Fibroblast of lung (primary cell): ENCODE data around the gene STAC. TPM values are rescaled to one million over a fixed set of nuclear protein-coding genes. Genes with fewer than 3 reads are reported as not detected.
A peak's percentile ranks its signal among the peaks of the same experiment; 100 is the strongest.

ENCODE experiments used
- DNase-seq, 2 donors: peaks; one replicate each; pipeline versions ENCODE4 v3.0.0 to v3.0.0-alpha.2; 2010; ENCODE audit warnings: low read depth in 2 of 2
- H2AFZ ChIP-seq: 2 replicates; pipeline ENCODE4 v1.5.1; 2012; ENCODE audit warnings: low read length, control low read depth, inconsistent platforms
- H3K27ac ChIP-seq: 2 replicates; pipeline ENCODE4 v1.5.1; 2011; ENCODE audit warnings: low read length, control low read depth; ENCODE audit not compliant: insufficient read depth
- H3K27me3 ChIP-seq: 2 replicates; pipeline ENCODE4 v1.5.1; 2011; ENCODE audit warnings: mild to moderate bottlenecking, low read length; ENCODE audit not compliant: control insufficient read depth, insufficient read depth
- H3K36me3 ChIP-seq: 2 replicates; pipeline ENCODE4 v1.5.1; 2011; ENCODE audit warnings: low read length; ENCODE audit not compliant: control insufficient read depth, insufficient read depth
- H3K4me1 ChIP-seq: 2 replicates; pipeline ENCODE4 v1.5.1; 2011; ENCODE audit warnings: low read length; ENCODE audit not compliant: control insufficient read depth, insufficient read depth; ENCODE audit errors: extremely low read depth
- H3K4me2 ChIP-seq: 2 replicates; pipeline ENCODE4 v1.5.1; 2011; ENCODE audit warnings: low read length, control low read depth; ENCODE audit not compliant: insufficient read depth; ENCODE audit errors: extremely low read depth
- H3K4me3 ChIP-seq, 4 experiments: fragments of 200-600 bp in 1 of 4; sonication (generic) in 1 of 4; replicated peaks in 1 of 4; 2 replicates each; pipeline ENCODE4 v1.5.1; 2011 to 2016; ENCODE audit warnings: low read length in 4 of 4, low read depth in 3 of 4, mild to moderate bottlenecking in 3 of 4, control low read depth in 2 of 4, inconsistent platforms in 1 of 4, mixed read lengths in 1 of 4; ENCODE audit not compliant: insufficient read depth in 1 of 4; ENCODE audit errors: control extremely low read depth in 1 of 4
- H3K79me2 ChIP-seq: 2 replicates; pipeline ENCODE4 v1.5.1; 2012; ENCODE audit warnings: mild to moderate bottlenecking, low read length, inconsistent platforms; ENCODE audit not compliant: control insufficient read depth, insufficient read depth
- H3K9ac ChIP-seq: 2 replicates; pipeline ENCODE4 v1.5.1; 2011; ENCODE audit warnings: mild to moderate bottlenecking, low read length, control low read depth; ENCODE audit not compliant: insufficient read depth
- H3K9me3 ChIP-seq: 2 replicates; pipeline ENCODE4 v1.5.1; 2012; ENCODE audit warnings: low read depth, low read length; ENCODE audit not compliant: control insufficient read depth, insufficient read depth
- H4K20me1 ChIP-seq: 2 replicates; pipeline ENCODE4 v1.5.1; 2011; ENCODE audit warnings: low read length; ENCODE audit not compliant: control insufficient read depth, insufficient read depth; ENCODE audit errors: extremely low read depth
- EZH2 ChIP-seq: IDR thresholded peaks from 2 replicates; pipeline ENCODE4 v1.5.1; 2012; ENCODE audit warnings: low read length, control low read depth, mild to moderate bottlenecking; ENCODE audit errors: missing control alignments
- polyA plus RNA-seq, 2 donors: library from polyadenylated mRNA; depleted of rRNA in 1 of 2; stranded (reverse) in 1 of 2; unstranded in 1 of 2; fragments of >200 nt; gene quantifications; 2 replicates each; pipeline ENCODE4 v1.2.1, GENCODE V29; 2011 to 2012; ENCODE audit warnings: missing spikeins in 1 of 2
- total RNA-seq: library from RNA; depleted of rRNA; stranded (reverse); fragments of >200 nt; gene quantifications from 2 replicates; pipeline ENCODE4 v1.2.1, GENCODE V29; 2014
- TF ChIP-seq, protein P1 (sequence below), 2 donors: IDR thresholded peaks in 1 of 2; conservative IDR thresholded peaks in 1 of 2; 1 replicate in 1 of 2; 2 replicates in 1 of 2; pipeline ENCODE4 v1.5.1; 2011 to 2012; ENCODE audit warnings: low read length in 2 of 2, control low read depth in 1 of 2, inconsistent platforms in 1 of 2, low read depth in 1 of 2, mild to moderate bottlenecking in 1 of 2

STAC gene
- total and polyA plus RNA-seq, 2 donors (not counting 1 experiment from before 2014, with no cell fraction given): 6.8 to 7.4 TPM

DNA sequence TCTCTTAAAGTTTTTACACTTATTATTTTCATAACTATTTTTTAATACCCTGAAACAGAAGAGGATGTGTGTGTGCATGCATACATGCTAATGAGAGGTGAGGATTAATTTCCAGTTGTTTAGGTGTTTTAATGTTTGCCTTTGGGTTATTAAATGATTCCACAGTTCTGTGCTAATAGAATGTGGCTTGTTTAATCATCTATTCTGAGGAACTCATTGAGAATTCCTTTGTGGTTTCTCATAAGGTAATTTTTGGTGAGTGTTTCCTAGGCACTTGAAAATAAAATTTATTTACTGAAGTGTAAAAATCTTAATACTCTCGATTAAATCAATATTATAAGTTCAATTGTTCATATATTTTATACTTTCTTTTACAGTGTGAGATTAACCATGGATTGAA is 38.0 kb downstream of the STAC start:
- Histone ChIP-seq H4K20me1 (no peaks in the 10 kb centered on the region), H3K4me3 (no peak overlapping the region), H3K4me2 (no peak overlapping the region), H3K4me1 (no peaks in the 10 kb centered on the region), H3K27ac (no peak overlapping the region), H3K79me2 (no peaks in the 10 kb centered on the region), H2AFZ (no peak overlapping the region), H3K9ac (no peak overlapping the region), H3K27me3 (no peaks in the 10 kb centered on the region), H3K36me3 (no peaks in the 10 kb centered on the region), H3K9me3 (no peaks in the 10 kb centered on the region)
- TF ChIP-seq, protein P1, sequence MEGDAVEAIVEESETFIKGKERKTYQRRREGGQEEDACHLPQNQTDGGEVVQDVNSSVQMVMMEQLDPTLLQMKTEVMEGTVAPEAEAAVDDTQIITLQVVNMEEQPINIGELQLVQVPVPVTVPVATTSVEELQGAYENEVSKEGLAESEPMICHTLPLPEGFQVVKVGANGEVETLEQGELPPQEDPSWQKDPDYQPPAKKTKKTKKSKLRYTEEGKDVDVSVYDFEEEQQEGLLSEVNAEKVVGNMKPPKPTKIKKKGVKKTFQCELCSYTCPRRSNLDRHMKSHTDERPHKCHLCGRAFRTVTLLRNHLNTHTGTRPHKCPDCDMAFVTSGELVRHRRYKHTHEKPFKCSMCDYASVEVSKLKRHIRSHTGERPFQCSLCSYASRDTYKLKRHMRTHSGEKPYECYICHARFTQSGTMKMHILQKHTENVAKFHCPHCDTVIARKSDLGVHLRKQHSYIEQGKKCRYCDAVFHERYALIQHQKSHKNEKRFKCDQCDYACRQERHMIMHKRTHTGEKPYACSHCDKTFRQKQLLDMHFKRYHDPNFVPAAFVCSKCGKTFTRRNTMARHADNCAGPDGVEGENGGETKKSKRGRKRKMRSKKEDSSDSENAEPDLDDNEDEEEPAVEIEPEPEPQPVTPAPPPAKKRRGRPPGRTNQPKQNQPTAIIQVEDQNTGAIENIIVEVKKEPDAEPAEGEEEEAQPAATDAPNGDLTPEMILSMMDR (conservative IDR thresholded peaks at IDR 0.05 in 1 of 2, IDR thresholded peaks at IDR 0.05 in 1 of 2; ENCODE audit: low read depth in 1 of 2, low read length in 2 of 2): no peak
- TF ChIP-seq EZH2: no peak
- peak in 1 of 2 donors; percentile 50 for DNase-seq

DNA sequence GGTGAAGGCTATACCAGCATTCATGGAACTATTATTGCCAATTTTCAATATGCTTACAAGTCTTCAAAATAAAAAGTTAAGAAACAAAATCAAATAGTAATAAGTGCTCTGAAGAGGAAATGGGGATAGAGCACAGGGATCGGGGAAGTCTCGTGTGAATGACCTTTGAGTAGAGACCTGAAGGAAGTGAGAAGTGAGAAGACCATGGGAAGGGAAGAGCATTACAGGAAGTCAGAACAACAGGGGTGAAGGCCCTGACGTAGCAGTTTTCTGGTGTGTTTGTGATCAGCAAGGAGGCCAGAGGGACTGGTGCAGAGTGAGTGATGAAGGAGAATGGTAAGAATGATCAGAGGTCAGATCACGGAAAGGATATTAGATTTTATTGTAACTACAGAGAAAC is 48.1 kb downstream of the STAC start:
- Histone ChIP-seq H3K4me2 (no peak overlapping the region), H3K79me2 (no peaks in the 10 kb centered on the region), H3K27ac (no peak overlapping the region), H3K9me3 (no peaks in the 10 kb centered on the region), H3K9ac (no peak overlapping the region), H3K4me3 (no peak overlapping the region), H3K36me3 (no peaks in the 10 kb centered on the region), H3K4me1 (no peaks in the 10 kb centered on the region), H2AFZ (no peak overlapping the region), H4K20me1 (no peaks in the 10 kb centered on the region), H3K27me3 (no peaks in the 10 kb centered on the region)
- TF ChIP-seq, protein P1 (conservative IDR thresholded peaks at IDR 0.05 in 1 of 2, IDR thresholded peaks at IDR 0.05 in 1 of 2; ENCODE audit: low read depth in 1 of 2, low read length in 2 of 2): no peak
- no peak for TF ChIP-seq EZH2
- DNase-seq: no peak

DNA sequence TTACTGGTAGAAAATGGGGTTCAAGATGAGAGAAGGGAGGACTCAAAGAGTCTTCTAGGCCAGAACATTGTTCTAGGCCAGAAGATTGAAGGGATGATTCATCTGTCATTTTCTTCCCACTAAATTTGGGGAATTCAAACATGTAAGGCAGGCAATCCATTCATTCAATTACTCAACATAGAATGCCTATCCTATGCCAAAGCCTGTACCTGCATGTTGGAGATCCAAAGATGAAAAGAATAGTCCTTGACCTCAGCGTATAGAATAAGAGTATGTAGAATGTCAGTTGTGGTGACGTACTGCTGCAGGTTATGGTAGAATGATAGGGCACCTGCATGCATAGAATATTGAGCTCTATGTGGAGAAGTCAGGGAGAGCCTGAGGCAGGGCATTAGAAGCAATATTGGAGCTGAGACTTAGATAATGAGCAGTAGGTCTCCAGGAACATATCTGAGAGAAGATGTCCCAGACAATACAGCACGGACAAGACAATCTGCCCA is 49.7 kb downstream of the STAC start:
- no peak overlapping the region for H3K4me3 ChIP-seq
- no peaks in the 10 kb centered on the region for H3K79me2 ChIP-seq
- TF ChIP-seq, protein P1 (conservative IDR thresholded peaks at IDR 0.05 in 1 of 2, IDR thresholded peaks at IDR 0.05 in 1 of 2; ENCODE audit: low read depth in 1 of 2, low read length in 2 of 2): no peak
- no peak for TF ChIP-seq EZH2
- H3K27ac ChIP-seq: no peak overlapping the region
- H4K20me1 ChIP-seq: no peaks in the 10 kb centered on the region
- no peak overlapping the region for H2AFZ ChIP-seq
- H3K27me3 ChIP-seq: no peaks in the 10 kb centered on the region
- no peak overlapping the region for H3K4me2 ChIP-seq
- H3K4me1 ChIP-seq: no peaks in the 10 kb centered on the region
- no peak overlapping the region for H3K9ac ChIP-seq
- no peak for DNase-seq
- H3K36me3 ChIP-seq: no peaks in the 10 kb centered on the region
- H3K9me3 ChIP-seq: no peaks in the 10 kb centered on the region
